ENCODE measurements around the gene PNCK.

DNA sequence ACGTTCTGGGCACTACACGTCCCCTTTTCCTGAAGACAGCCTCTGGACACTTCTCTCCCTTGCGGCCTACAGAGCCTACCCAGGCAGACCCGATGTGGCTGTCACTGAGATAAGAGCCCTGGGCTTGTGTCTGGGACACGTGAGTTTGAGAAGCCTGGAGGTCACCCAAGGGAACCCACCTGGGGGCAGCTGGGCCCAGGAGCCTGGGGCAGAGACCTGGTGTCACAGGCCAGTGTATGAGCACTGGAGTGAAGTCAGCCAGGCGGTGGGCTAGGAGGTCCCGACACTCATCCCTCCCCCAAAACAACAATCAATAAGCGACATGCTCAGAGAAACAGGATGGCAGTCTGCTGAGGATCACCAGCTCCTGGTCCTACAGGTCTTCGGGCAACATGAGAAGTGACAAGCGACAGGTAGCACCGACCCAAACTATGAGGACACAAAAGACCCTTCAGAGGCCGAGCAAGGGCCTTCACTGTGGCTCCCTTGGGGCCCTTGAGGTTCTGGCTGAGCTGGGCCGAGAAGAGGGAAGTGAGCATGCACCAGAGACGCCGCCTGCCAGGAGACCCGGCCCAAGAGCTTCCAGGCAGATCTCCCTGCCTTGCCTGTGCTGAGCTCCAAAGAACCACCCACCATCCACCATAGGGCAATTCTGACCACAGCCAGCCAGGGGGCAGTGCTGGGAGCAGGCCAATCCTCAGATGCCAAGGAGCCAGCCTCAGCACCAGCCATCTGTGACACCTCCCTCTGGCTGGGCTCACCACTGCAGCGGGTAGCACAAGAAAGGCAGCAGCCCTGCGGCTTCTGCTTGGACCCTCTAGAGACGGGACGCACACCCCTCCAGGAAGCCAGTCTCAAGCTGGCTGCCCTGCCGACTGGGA is 37.6 kb downstream of the PNCK start:
- TF ChIP-seq TEAD4 (IDR thresholded peaks at IDR 0.05) (no peak), MAX (IDR thresholded peaks at IDR 0.05) (no peak), YY1 (IDR thresholded peaks at IDR 0.05; ENCODE audit: low read depth) (no peak), CEBPB (IDR thresholded peaks at IDR 0.05) (no peak), TAF1 (IDR thresholded peaks at IDR 0.05; ENCODE audit: low read depth) (no peak), RAD21 (IDR thresholded peaks at IDR 0.05; ENCODE audit: low read depth) (peak; percentile 39; the same call in 1 of the 2 replicates), EP300 (IDR thresholded peaks at IDR 0.05; ENCODE audit: borderline replicate concordance) (no peak), TCF12 (IDR thresholded peaks at IDR 0.05; ENCODE audit: low read depth) (no peak), REST (IDR thresholded peaks at IDR 0.05; ENCODE audit: low read depth) (no peak), FOXM1 (IDR thresholded peaks at IDR 0.05; ENCODE audit: borderline replicate concordance, low read depth) (no peak), EGR1 (IDR thresholded peaks at IDR 0.05) (no peak), ZBTB7A (IDR thresholded peaks at IDR 0.05; ENCODE audit: low read depth) (no peak)
- TF ChIP-seq, protein P1, sequence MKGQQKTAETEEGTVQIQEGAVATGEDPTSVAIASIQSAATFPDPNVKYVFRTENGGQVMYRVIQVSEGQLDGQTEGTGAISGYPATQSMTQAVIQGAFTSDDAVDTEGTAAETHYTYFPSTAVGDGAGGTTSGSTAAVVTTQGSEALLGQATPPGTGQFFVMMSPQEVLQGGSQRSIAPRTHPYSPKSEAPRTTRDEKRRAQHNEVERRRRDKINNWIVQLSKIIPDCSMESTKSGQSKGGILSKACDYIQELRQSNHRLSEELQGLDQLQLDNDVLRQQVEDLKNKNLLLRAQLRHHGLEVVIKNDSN (IDR thresholded peaks at IDR 0.05): no peak
